ENCODE data around the gene WWOX. TPM values are rescaled to one million over a fixed set of nuclear protein-coding genes. Genes with fewer than 3 reads are reported as not detected.

WWOX gene
- total RNA-seq, 1 donor from 2014 or later = 28.2 TPM

- Mint-ChIP-seq H3K4me3 (no peak overlapping the region), H3K4me1 (ENCODE audit: unreplicated experiment) (peaks cover 12% of the 10 kb centered on the region), H3K36me3 (peaks cover 15% of the 10 kb centered on the region), H3K27me3 (no peaks in the 10 kb centered on the region), H3K27ac (no peak overlapping the region), H3K9me3 (peaks cover 5% of the 10 kb centered on the region)
- TF ChIP-seq CTCF (conservative IDR thresholded peaks at IDR 0.05) = no peak
- no peak for DNase-seq (ENCODE audit: extremely low spot score, unreplicated experiment)
Observed at GRCh38 chr16:78389009-78389498, 289.6 kb downstream of the WWOX start.

- DNase-seq (ENCODE audit: extremely low spot score, unreplicated experiment) = no peak
- no peaks in the 10 kb centered on the region for H3K27me3 Mint-ChIP-seq
- peaks cover 15% of the 10 kb centered on the region for H3K36me3 Mint-ChIP-seq
- peaks cover 5% of the 10 kb centered on the region for H3K9me3 Mint-ChIP-seq
- H3K4me1 Mint-ChIP-seq (ENCODE audit: unreplicated experiment) = peaks cover 12% of the 10 kb centered on the region
- no peak overlapping the region for H3K27ac Mint-ChIP-seq
- no peak overlapping the region for H3K4me3 Mint-ChIP-seq
- TF ChIP-seq CTCF (conservative IDR thresholded peaks at IDR 0.05) = no peak
Observed at GRCh38 chr16:78390092-78390491, 290.6 kb downstream of the WWOX start.

GRCh38 chr16:78390508-78391324 lies 291.3 kb downstream of the WWOX start:
- peaks cover 12% of the 10 kb centered on the region for H3K4me1 Mint-ChIP-seq (ENCODE audit: unreplicated experiment)
- H3K27ac Mint-ChIP-seq = no peak overlapping the region
- H3K9me3 Mint-ChIP-seq = peaks cover 5% of the 10 kb centered on the region
- H3K36me3 Mint-ChIP-seq = peaks cover 15% of the 10 kb centered on the region
- TF ChIP-seq CTCF (conservative IDR thresholded peaks at IDR 0.05) = no peak
- H3K27me3 Mint-ChIP-seq = no peaks in the 10 kb centered on the region
- H3K4me3 Mint-ChIP-seq = no peak overlapping the region
- no peak for DNase-seq (ENCODE audit: extremely low spot score, unreplicated experiment)

- DNase-seq (ENCODE audit: extremely low spot score, unreplicated experiment) = no peak
- H3K9me3 Mint-ChIP-seq = no peaks in the 10 kb centered on the region
- no peak for TF ChIP-seq CTCF (conservative IDR thresholded peaks at IDR 0.05)
- H3K4me3 Mint-ChIP-seq = no peak overlapping the region
- no peak overlapping the region for H3K27ac Mint-ChIP-seq
- H3K27me3 Mint-ChIP-seq = no peaks in the 10 kb centered on the region
- H3K4me1 Mint-ChIP-seq (ENCODE audit: unreplicated experiment) = peaks cover 2% of the 10 kb centered on the region
- peaks cover 10% of the 10 kb centered on the region for H3K36me3 Mint-ChIP-seq
Observed at GRCh38 chr16:78392585-78393195, 293.2 kb downstream of the WWOX start.

- H3K4me1 Mint-ChIP-seq (ENCODE audit: unreplicated experiment) = no peaks in the 10 kb centered on the region
- H3K27me3 Mint-ChIP-seq = no peaks in the 10 kb centered on the region
- peaks cover 14% of the 10 kb centered on the region for H3K36me3 Mint-ChIP-seq
- no peak for DNase-seq (ENCODE audit: extremely low spot score, unreplicated experiment)
- no peaks in the 10 kb centered on the region for H3K9me3 Mint-ChIP-seq
- no peak for TF ChIP-seq CTCF (conservative IDR thresholded peaks at IDR 0.05)
- no peak overlapping the region for H3K4me3 Mint-ChIP-seq
- H3K27ac Mint-ChIP-seq = no peak overlapping the region
Observed at GRCh38 chr16:78395035-78395434, 295.6 kb downstream of the WWOX start.
